ENCODE results near the gene OPA1. TPM values are rescaled to one million over a fixed set of nuclear protein-coding genes. Genes with fewer than 3 reads are reported as not detected.

The OPA1 gene
- total RNA-seq, 4 donors from 2014 or later, result 37.7 to 44.7 (median 40.4) TPM

GRCh38 chr3:193614430-193614829 lies 21.4 kb downstream of the OPA1 start:
- peaks cover 0 to 12% (median 0%) of the 10 kb centered on the region in 4 donors for H3K9me3 ChIP-seq
- H3K27me3 ChIP-seq, result no peaks in the 10 kb centered on the region
- TF ChIP-seq, protein P1, sequence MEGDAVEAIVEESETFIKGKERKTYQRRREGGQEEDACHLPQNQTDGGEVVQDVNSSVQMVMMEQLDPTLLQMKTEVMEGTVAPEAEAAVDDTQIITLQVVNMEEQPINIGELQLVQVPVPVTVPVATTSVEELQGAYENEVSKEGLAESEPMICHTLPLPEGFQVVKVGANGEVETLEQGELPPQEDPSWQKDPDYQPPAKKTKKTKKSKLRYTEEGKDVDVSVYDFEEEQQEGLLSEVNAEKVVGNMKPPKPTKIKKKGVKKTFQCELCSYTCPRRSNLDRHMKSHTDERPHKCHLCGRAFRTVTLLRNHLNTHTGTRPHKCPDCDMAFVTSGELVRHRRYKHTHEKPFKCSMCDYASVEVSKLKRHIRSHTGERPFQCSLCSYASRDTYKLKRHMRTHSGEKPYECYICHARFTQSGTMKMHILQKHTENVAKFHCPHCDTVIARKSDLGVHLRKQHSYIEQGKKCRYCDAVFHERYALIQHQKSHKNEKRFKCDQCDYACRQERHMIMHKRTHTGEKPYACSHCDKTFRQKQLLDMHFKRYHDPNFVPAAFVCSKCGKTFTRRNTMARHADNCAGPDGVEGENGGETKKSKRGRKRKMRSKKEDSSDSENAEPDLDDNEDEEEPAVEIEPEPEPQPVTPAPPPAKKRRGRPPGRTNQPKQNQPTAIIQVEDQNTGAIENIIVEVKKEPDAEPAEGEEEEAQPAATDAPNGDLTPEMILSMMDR (IDR thresholded peaks at IDR 0.05), result no peak
- TF ChIP-seq POLR2A (IDR thresholded peaks at IDR 0.05), result no peak
- TF ChIP-seq EP300 (IDR thresholded peaks at IDR 0.05), result no peak
- peaks cover 0 to 61% (median 0%) of the 10 kb centered on the region in 3 donors for H3K36me3 ChIP-seq
- no peak overlapping the region for H3K27ac ChIP-seq
- peaks cover 0 to 4% (median 0%) of the 10 kb centered on the region in 4 donors for H3K4me1 ChIP-seq
- H3K4me3 ChIP-seq, result no peak overlapping the region
- no peak for DNase-seq (ENCODE audit: low spot score in 2 of 2)
- WGBS, 2 donors, result 59 to 72% methylated on average over 2 of the region's 2 CpGs

- Histone ChIP-seq H3K4me3 (no peak overlapping the region), H3K27me3 (no peaks in the 10 kb centered on the region), H3K36me3 (peaks cover 0 to 58% (median 0%) of the 10 kb centered on the region in 3 donors), H3K27ac (no peak overlapping the region), H3K9me3 (peaks cover 0 to 7% (median 0%) of the 10 kb centered on the region in 4 donors), H3K4me1 (peaks cover 0 to 4% (median 0%) of the 10 kb centered on the region in 4 donors)
- 94 to 100% methylated on average over 1 of the region's 1 CpG for WGBS, 2 donors
- TF ChIP-seq POLR2A (IDR thresholded peaks at IDR 0.05) (no peak), EP300 (IDR thresholded peaks at IDR 0.05) (no peak)
- TF ChIP-seq, protein P1 (IDR thresholded peaks at IDR 0.05), result no peak
- DNase-seq (ENCODE audit: low spot score in 2 of 2), result no peak
Observed at GRCh38 chr3:193617628-193618027, 24.6 kb downstream of the OPA1 start.

GRCh38 chr3:193620057-193620456 lies 27.0 kb downstream of the OPA1 start:
- no peaks in the 10 kb centered on the region for H3K9me3 ChIP-seq
- peaks cover 0 to 45% (median 0%) of the 10 kb centered on the region in 3 donors for H3K36me3 ChIP-seq
- H3K4me3 ChIP-seq, result no peak overlapping the region
- no peak for DNase-seq (ENCODE audit: low spot score in 2 of 2)
- no peaks in the 10 kb centered on the region for H3K27me3 ChIP-seq
- TF ChIP-seq EP300 (IDR thresholded peaks at IDR 0.05) (no peak), POLR2A (IDR thresholded peaks at IDR 0.05) (no peak)
- TF ChIP-seq, protein P1 (IDR thresholded peaks at IDR 0.05), result no peak
- H3K4me1 ChIP-seq, result no peaks in the 10 kb centered on the region
- no peak overlapping the region for H3K27ac ChIP-seq
- 76 to 85% methylated on average over 1 of the region's 1 CpG for WGBS, 2 donors

DNA sequence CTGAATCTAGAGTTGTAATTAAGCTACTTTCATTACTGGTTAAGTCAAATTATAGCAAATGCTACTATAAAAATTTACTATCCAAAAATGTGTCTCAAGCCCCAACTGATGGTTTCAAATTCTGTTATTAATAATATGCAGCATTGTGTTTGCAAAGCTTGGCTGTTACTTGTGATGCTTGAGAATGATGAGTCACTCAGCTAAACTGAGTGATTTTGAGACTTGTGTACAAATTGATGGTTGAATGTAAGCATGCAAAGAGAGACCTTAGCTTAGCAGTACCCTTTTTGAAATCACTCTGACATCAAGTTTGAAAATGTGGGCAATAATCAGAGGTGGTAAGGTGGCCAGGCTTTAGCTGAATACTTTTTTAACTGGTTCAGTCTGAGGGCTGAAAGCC lies 27.6 kb downstream of the OPA1 start:
- TF ChIP-seq, protein P1 (IDR thresholded peaks at IDR 0.05), result no peak
- TF ChIP-seq POLR2A (IDR thresholded peaks at IDR 0.05) (no peak), EP300 (IDR thresholded peaks at IDR 0.05) (no peak)
- H3K4me3 ChIP-seq, result no peak overlapping the region
- H3K9me3 ChIP-seq, result no peaks in the 10 kb centered on the region
- H3K27me3 ChIP-seq, result no peaks in the 10 kb centered on the region
- H3K27ac ChIP-seq, result no peak overlapping the region
- no peaks in the 10 kb centered on the region for H3K4me1 ChIP-seq
- DNase-seq (ENCODE audit: low spot score in 2 of 2), result no peak
- H3K36me3 ChIP-seq, result peaks cover 0 to 42% (median 0%) of the 10 kb centered on the region in 3 donors

- WGBS, 2 donors, result 85 to 90% methylated on average over 4 of the region's 4 CpGs
- H3K36me3 ChIP-seq, result peaks cover 0 to 42% (median 0%) of the 10 kb centered on the region in 3 donors
- H3K4me1 ChIP-seq, result no peaks in the 10 kb centered on the region
- H3K4me3 ChIP-seq, result no peak overlapping the region
- no peaks in the 10 kb centered on the region for H3K9me3 ChIP-seq
- no peaks in the 10 kb centered on the region for H3K27me3 ChIP-seq
- DNase-seq (ENCODE audit: low spot score in 2 of 2), result no peak
- no peak for TF ChIP-seq POLR2A (IDR thresholded peaks at IDR 0.05)
- no peak for TF ChIP-seq EP300 (IDR thresholded peaks at IDR 0.05)
- TF ChIP-seq, protein P1 (IDR thresholded peaks at IDR 0.05), result no peak
- H3K27ac ChIP-seq, result no peak overlapping the region
Observed at GRCh38 chr3:193621127-193621526, 28.1 kb downstream of the OPA1 start.
